ENCODE data around the gene PI4KA. TPM values are rescaled to one million over a fixed set of nuclear protein-coding genes. Genes with fewer than 3 reads are reported as not detected.
"Not testable (repeated sequence)": the region's sequence is repeated elsewhere in the genome, so short reads cannot be mapped to it uniquely, and the experiment has no call there.

Gene PI4KA
- total RNA-seq, 2 donors from 2014 or later, result 68.3 to 97.6 TPM

- ATAC-seq (no peak), DNase-seq (ENCODE audit: low spot score in 2 of 2) (no peak)
- Mint-ChIP-seq H3K27ac (no peak overlapping the region), H3K9me3 (no peaks in the 10 kb centered on the region), H3K36me3 (peaks cover 12 to 18% of the 10 kb centered on the region in 2 donors)
Measured at GRCh38 chr22:20836987-20837823, 21.4 kb downstream of the PI4KA start.

- H3K9me3 Mint-ChIP-seq, result no peaks in the 10 kb centered on the region
- peaks cover 12 to 18% of the 10 kb centered on the region in 2 donors for H3K36me3 Mint-ChIP-seq
- no peak overlapping the region for H3K27ac Mint-ChIP-seq
- ATAC-seq, result no peak
- no peak for DNase-seq (ENCODE audit: low spot score in 2 of 2)
Measured at GRCh38 chr22:20834725-20835124, 23.9 kb downstream of the PI4KA start.

- H3K27ac Mint-ChIP-seq, result peak overlapping the region; percentile 44 to 45
- H3K36me3 Mint-ChIP-seq, result peaks cover 12 to 18% of the 10 kb centered on the region in 2 donors
- no peaks in the 10 kb centered on the region for H3K9me3 Mint-ChIP-seq
- no peak for DNase-seq (ENCODE audit: low spot score in 2 of 2)
- ATAC-seq, result no peak
Measured at GRCh38 chr22:20834206-20834605, 24.4 kb downstream of the PI4KA start.

- Mint-ChIP-seq H3K9me3 (no peaks in the 10 kb centered on the region), H3K36me3 (peaks cover 12 to 14% of the 10 kb centered on the region in 2 donors), H3K27ac (no peak overlapping the region)
- ATAC-seq, result no peak
- no peak for DNase-seq (ENCODE audit: low spot score in 2 of 2)
Measured at GRCh38 chr22:20833225-20833665, 25.4 kb downstream of the PI4KA start.

GRCh38 chr22:20829491-20830134 lies 29.0 kb downstream of the PI4KA start:
- DNase-seq (ENCODE audit: low spot score in 2 of 2), result no peak
- no peak overlapping the region for H3K27ac Mint-ChIP-seq
- peaks cover 12 to 13% of the 10 kb centered on the region in 2 donors for H3K36me3 Mint-ChIP-seq
- ATAC-seq, result no peak
- H3K9me3 Mint-ChIP-seq, result no peaks in the 10 kb centered on the region

GRCh38 chr22:20826373-20827152 lies 32.0 kb downstream of the PI4KA start:
- H3K36me3 Mint-ChIP-seq; H3K27ac Mint-ChIP-seq; DNase-seq (ENCODE audit: low spot score in 2 of 2); ATAC-seq; H3K9me3 Mint-ChIP-seq: not testable (repeated sequence)

- DNase-seq (ENCODE audit: low spot score in 2 of 2) (no peak), ATAC-seq (no peak)
- H3K36me3 Mint-ChIP-seq, result no peaks in the 10 kb centered on the region
- no peak overlapping the region for H3K27ac Mint-ChIP-seq
- H3K9me3 Mint-ChIP-seq, result no peaks in the 10 kb centered on the region
Measured at GRCh38 chr22:20825624-20826023, 33.0 kb downstream of the PI4KA start.

- not testable (repeated sequence) for H3K36me3 Mint-ChIP-seq; ATAC-seq; H3K27ac Mint-ChIP-seq; H3K9me3 Mint-ChIP-seq; DNase-seq (ENCODE audit: low spot score in 2 of 2)
Measured at GRCh38 chr22:20825216-20825615, 33.4 kb downstream of the PI4KA start.

GRCh38 chr22:20823264-20823663 lies 35.3 kb downstream of the PI4KA start:
- no peaks in the 10 kb centered on the region for H3K36me3 Mint-ChIP-seq
- DNase-seq (ENCODE audit: low spot score in 2 of 2) (no peak), ATAC-seq (no peak)
- no peak overlapping the region for H3K27ac Mint-ChIP-seq
- no peaks in the 10 kb centered on the region for H3K9me3 Mint-ChIP-seq

GRCh38 chr22:20822240-20822639 lies 36.4 kb downstream of the PI4KA start:
- no peaks in the 10 kb centered on the region for H3K9me3 Mint-ChIP-seq
- H3K27ac Mint-ChIP-seq, result peak overlapping the region in 1 of 2 donors; percentile 3
- DNase-seq (ENCODE audit: low spot score in 2 of 2) (no peak), ATAC-seq (no peak)
- H3K36me3 Mint-ChIP-seq, result no peaks in the 10 kb centered on the region

GRCh38 chr22:20821717-20822239 lies 36.8 kb downstream of the PI4KA start:
- ATAC-seq; DNase-seq (ENCODE audit: low spot score in 2 of 2); H3K36me3 Mint-ChIP-seq; H3K9me3 Mint-ChIP-seq: not testable (repeated sequence)
- H3K27ac Mint-ChIP-seq, result peak overlapping the region in 1 of 2 donors; percentile 44

GRCh38 chr22:20819471-20819870 lies 39.1 kb downstream of the PI4KA start:
- Mint-ChIP-seq H3K27ac (no peak overlapping the region), H3K9me3 (no peaks in the 10 kb centered on the region), H3K36me3 (no peaks in the 10 kb centered on the region)
- DNase-seq (ENCODE audit: low spot score in 2 of 2), result no peak
- ATAC-seq, result no peak

GRCh38 chr22:20818471-20818870 lies 40.1 kb downstream of the PI4KA start:
- Mint-ChIP-seq H3K27ac (no peak overlapping the region), H3K9me3 (no peaks in the 10 kb centered on the region), H3K36me3 (no peaks in the 10 kb centered on the region)

GRCh38 chr22:20816559-20816958 lies 42.1 kb downstream of the PI4KA start:
- Mint-ChIP-seq H3K27ac (no peak overlapping the region), H3K36me3 (peaks cover 0 to 4% of the 10 kb centered on the region in 2 donors), H3K9me3 (no peaks in the 10 kb centered on the region)
- ATAC-seq (no peak), DNase-seq (ENCODE audit: low spot score in 2 of 2) (no peak)

More at GRCh38 chr22:20818471-20818870, 40.1 kb downstream of the PI4KA start:
- ATAC-seq (no peak), DNase-seq (ENCODE audit: low spot score in 2 of 2) (no peak)

GRCh38 chr22:20815477-20816050 lies 43.0 kb downstream of the PI4KA start:
- H3K36me3 Mint-ChIP-seq, result peaks cover 0 to 4% of the 10 kb centered on the region in 2 donors

GRCh38 chr22:20814221-20814808 lies 44.3 kb downstream of the PI4KA start:
- ATAC-seq (no peak), DNase-seq (ENCODE audit: low spot score in 2 of 2) (no peak)
- Mint-ChIP-seq H3K36me3 (peaks cover 0 to 4% of the 10 kb centered on the region in 2 donors), H3K9me3 (no peaks in the 10 kb centered on the region), H3K27ac (peak overlapping the region in 1 of 2 donors; percentile 45)

More at GRCh38 chr22:20815477-20816050, 43.0 kb downstream of the PI4KA start:
- no peak overlapping the region for H3K27ac Mint-ChIP-seq
- DNase-seq (ENCODE audit: low spot score in 2 of 2) (no peak), ATAC-seq (no peak)
- H3K9me3 Mint-ChIP-seq, result no peaks in the 10 kb centered on the region

Measured in activated naive CD4-positive, alpha-beta T cell treated with anti-CD3 and anti-CD28 coated beads, Interleukin-2, amount 50 U/mL, for 72 hours (primary cell).